ELF-1 (cell line): ENCODE results near the gene JCAD.
"Not testable (repeated sequence)": the region's sequence is repeated elsewhere in the genome, so short reads cannot be mapped to it uniquely, and the experiment has no call there.

ENCODE experiments used
- DNase-seq: peaks from one replicate; pipeline ENCODE4 v3.0.0-alpha.2; 2016; ENCODE audit warnings: low read depth, low spot score

The JCAD gene

GRCh38 chr10:30027057-30028005 is 32.1 kb downstream of the JCAD start:
- DNase-seq = peak; percentile 49

- no peak for DNase-seq
Measured at GRCh38 chr10:30026578-30026977, 32.8 kb downstream of the JCAD start.

- no peak for DNase-seq
Measured at GRCh38 chr10:30026080-30026479, 33.3 kb downstream of the JCAD start.

GRCh38 chr10:30025428-30025827 is 34.0 kb downstream of the JCAD start:
- DNase-seq = not testable (repeated sequence)

GRCh38 chr10:30022590-30022989 is 36.8 kb downstream of the JCAD start:
- DNase-seq = no peak

GRCh38 chr10:30019468-30019867 is 39.9 kb downstream of the JCAD start:
- DNase-seq = no peak

GRCh38 chr10:30018496-30018895 is 40.9 kb downstream of the JCAD start:
- no peak for DNase-seq

GRCh38 chr10:30017966-30018365 is 41.4 kb downstream of the JCAD start:
- DNase-seq = no peak

GRCh38 chr10:30017556-30017955 is 41.8 kb downstream of the JCAD start:
- no peak for DNase-seq

GRCh38 chr10:30014511-30014910 is 44.9 kb downstream of the JCAD start:
- DNase-seq = no peak

- DNase-seq = no peak
Measured at GRCh38 chr10:30013757-30014156, 45.6 kb downstream of the JCAD start.

- DNase-seq = no peak
Measured at GRCh38 chr10:30011956-30012647, 47.3 kb downstream of the JCAD start.

GRCh38 chr10:30011396-30011795 is 48.0 kb downstream of the JCAD start:
- DNase-seq = no peak

- no peak for DNase-seq
Measured at GRCh38 chr10:30007406-30007805, 52.0 kb downstream of the JCAD start.

GRCh38 chr10:30006410-30006809 is 53.0 kb downstream of the JCAD start:
- DNase-seq = peak; percentile 42

GRCh38 chr10:30005116-30005515 is 54.3 kb downstream of the JCAD start:
- not testable (repeated sequence) for DNase-seq

GRCh38 chr10:30002426-30003266 is 56.7 kb downstream of the JCAD start:
- peak; percentile 89 for DNase-seq

GRCh38 chr10:30000802-30001571 is 58.4 kb downstream of the JCAD start:
- DNase-seq = no peak

GRCh38 chr10:29998142-29998808 is 61.1 kb downstream of the JCAD start:
- peak; percentile 76 for DNase-seq

- no peak for DNase-seq
Measured at GRCh38 chr10:29994811-29995210, 64.6 kb downstream of the JCAD start.
